Mesendoderm (in vitro differentiated cells): ENCODE data around the gene SMCO3.

Source experiments
- DNase-seq: peaks from one replicate; pipeline ENCODE4 v3.0.0; 2013
- H2AK5ac ChIP-seq: 2 replicates; pipeline ENCODE4 v1.6.1; 2013; ENCODE audit warnings: low read length, inconsistent platforms
- H2BK120ac ChIP-seq: 2 replicates; pipeline ENCODE4 v1.6.1; 2013; ENCODE audit warnings: low read depth, mild to moderate bottlenecking, low read length, moderate library complexity, mixed read lengths
- H2BK15ac ChIP-seq: replicated peaks from 2 replicates; pipeline ENCODE4 v1.6.1; 2013; ENCODE audit warnings: low read depth, mild to moderate bottlenecking, moderate library complexity
- H2BK5ac ChIP-seq: 2 replicates; pipeline ENCODE4 v1.6.1; 2013; ENCODE audit warnings: low read length, inconsistent platforms
- H3K18ac ChIP-seq: 2 replicates; pipeline ENCODE4 v1.6.1; 2013; ENCODE audit warnings: mild to moderate bottlenecking, low read length, mixed read lengths
- H3K23ac ChIP-seq: one replicate; pipeline ENCODE4 v1.6.1; 2013; ENCODE audit warnings: low read length
- H3K27ac ChIP-seq: 2 replicates; pipeline ENCODE4 v1.5.1; 2013; ENCODE audit warnings: low read depth, mild to moderate bottlenecking, inconsistent platforms, low read length, moderate library complexity
- H3K27me3 ChIP-seq: 2 replicates; pipeline ENCODE4 v1.6.1; 2013; ENCODE audit warnings: low read length, control low read depth, mild to moderate bottlenecking, inconsistent platforms; ENCODE audit not compliant: insufficient read depth, poor library complexity
- H3K36me3 ChIP-seq: 2 replicates; pipeline ENCODE4 v1.6.1; 2013; ENCODE audit warnings: low read length, inconsistent platforms; ENCODE audit not compliant: control insufficient read depth, insufficient read depth
- H3K4ac ChIP-seq: one replicate; pipeline ENCODE4 v1.6.1; 2013; ENCODE audit warnings: low read depth, mild to moderate bottlenecking, low read length, moderate library complexity
- H3K4me1 ChIP-seq: 2 replicates; pipeline ENCODE4 v1.6.1; 2013; ENCODE audit warnings: low read depth, low read length, inconsistent platforms; ENCODE audit not compliant: control insufficient read depth
- H3K4me2 ChIP-seq: 2 replicates; pipeline ENCODE4 v1.6.1; 2013; ENCODE audit warnings: low read length
- H3K4me3 ChIP-seq: 2 replicates; pipeline ENCODE4 v1.5.1; 2013; ENCODE audit warnings: mild to moderate bottlenecking, low read length
- H3K56ac ChIP-seq: one replicate; pipeline ENCODE4 v1.6.1; 2013; ENCODE audit warnings: low read length
- H3K79me1 ChIP-seq: 2 replicates; pipeline ENCODE4 v1.6.1; 2013; ENCODE audit warnings: low read length, inconsistent platforms
- H3K79me2 ChIP-seq: 2 replicates; pipeline ENCODE4 v1.6.1; 2013; ENCODE audit warnings: mild to moderate bottlenecking, low read length; ENCODE audit not compliant: control insufficient read depth, insufficient read depth
- H3K9ac ChIP-seq: 2 replicates; pipeline ENCODE4 v1.6.1; 2013; ENCODE audit warnings: low read length, inconsistent platforms
- H4K5ac ChIP-seq: one replicate; pipeline ENCODE4 v1.6.1; 2013; ENCODE audit warnings: low read length
- H4K8ac ChIP-seq: one replicate; pipeline ENCODE4 v1.6.1; 2013; ENCODE audit warnings: low read depth, mild to moderate bottlenecking, control low read depth, low read length, moderate library complexity
- WGBS: extraction: QIAGEN DNeasy Blood & Tissue Kit; methylation state at CpG from one replicate; pipeline ENCODE4 v1.1.7; 2013; ENCODE audit warnings: low lambda C conversion rate, missing lambda C conversion rate; ENCODE audit not compliant: insufficient coverage; ENCODE audit errors: extremely low coverage; 5-methylcytosine and 5-hydroxymethylcytosine counted together

Gene SMCO3

DNA sequence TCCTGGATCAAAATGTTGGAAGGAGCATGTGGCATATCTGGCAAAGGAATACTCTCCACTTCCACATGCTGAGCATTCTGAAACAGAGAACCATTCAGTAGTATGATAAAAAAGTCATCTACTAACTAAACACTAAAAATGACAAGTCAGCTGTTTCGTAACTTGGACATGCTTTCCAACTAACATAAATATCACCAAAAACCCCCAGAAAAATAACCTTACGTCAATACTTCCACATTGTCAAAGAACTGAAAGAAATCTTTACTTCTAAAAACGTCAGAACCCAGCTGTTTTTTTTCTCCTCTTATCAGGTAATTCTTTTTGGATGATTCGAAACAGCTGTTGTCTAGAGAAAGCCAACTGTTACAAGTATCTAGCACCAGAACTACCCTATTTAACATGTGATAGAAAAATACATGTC lies 18.9 kb downstream of the SMCO3 start:
- Histone ChIP-seq H3K23ac (no peak overlapping the region), H3K27ac (no peak overlapping the region), H2BK5ac (no peak overlapping the region), H3K79me1 (peaks cover 2% of the 10 kb centered on the region), H4K5ac (no peak overlapping the region), H3K36me3 (peaks cover 7% of the 10 kb centered on the region), H3K79me2 (peaks cover 6% of the 10 kb centered on the region), H3K4ac (no peak overlapping the region), H2AK5ac (no peak overlapping the region), H3K4me1 (no peaks in the 10 kb centered on the region), H3K56ac (no peak overlapping the region), H3K4me3 (no peak overlapping the region), H2BK120ac (no peak overlapping the region), H3K9ac (no peak overlapping the region), H4K8ac (no peak overlapping the region), H3K18ac (no peak overlapping the region), H3K4me2 (no peak overlapping the region), H2BK15ac (no peak overlapping the region), H3K27me3 (no peaks in the 10 kb centered on the region)
- DNase-seq: no peak
- WGBS: 100% methylated on average over 1 of the region's 4 CpGs

DNA sequence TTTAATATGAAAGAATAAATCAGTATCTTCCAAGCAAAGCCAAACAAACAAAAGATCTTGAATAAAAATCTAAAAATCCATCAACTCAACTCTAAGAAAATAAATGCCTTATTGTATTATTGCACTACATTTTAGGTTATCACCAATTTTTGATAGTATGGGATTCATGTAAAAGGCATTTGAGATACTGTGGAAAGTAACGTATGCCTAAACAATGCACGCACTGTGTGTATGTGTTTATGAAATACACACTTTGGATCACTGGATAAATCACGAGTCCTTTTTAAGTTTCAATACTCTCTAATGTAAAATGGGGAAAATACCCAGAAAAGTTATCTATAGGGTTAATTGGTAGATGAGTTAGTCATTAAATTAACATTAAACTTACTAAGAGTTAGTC lies 28.4 kb downstream of the SMCO3 start:
- Histone ChIP-seq H4K8ac (no peak overlapping the region), H4K5ac (no peak overlapping the region), H3K4me2 (no peak overlapping the region), H3K79me1 (no peaks in the 10 kb centered on the region), H2BK5ac (no peak overlapping the region), H3K27ac (no peak overlapping the region), H3K56ac (no peak overlapping the region), H3K4me1 (no peaks in the 10 kb centered on the region), H3K18ac (no peak overlapping the region), H3K4me3 (no peak overlapping the region), H3K4ac (no peak overlapping the region), H3K79me2 (no peaks in the 10 kb centered on the region), H3K23ac (no peak overlapping the region), H3K36me3 (peaks cover 3% of the 10 kb centered on the region), H2BK120ac (no peak overlapping the region), H2AK5ac (no peak overlapping the region), H3K9ac (no peak overlapping the region), H3K27me3 (no peaks in the 10 kb centered on the region), H2BK15ac (no peak overlapping the region)
- no CpG with 5 or more reads among the region's 3 CpGs for WGBS
- no peak for DNase-seq

DNA sequence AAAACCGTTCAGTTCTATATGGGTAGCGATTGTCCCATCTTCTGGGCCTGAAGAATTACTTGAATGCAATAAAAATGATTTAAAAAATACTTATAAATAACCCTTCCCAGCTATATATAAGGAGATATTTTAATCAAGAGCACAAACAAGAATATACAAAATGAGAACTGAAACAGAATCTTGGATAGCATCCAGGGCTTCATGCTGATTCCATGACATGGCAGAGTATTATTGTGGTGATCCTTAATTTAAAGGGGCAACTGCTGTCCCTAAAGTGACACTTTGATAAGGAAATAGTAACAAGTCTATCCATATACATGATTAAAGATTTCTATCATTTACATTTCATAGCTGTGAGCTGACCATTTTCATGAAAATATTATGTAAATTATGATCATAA lies 29.5 kb downstream of the SMCO3 start:
- H4K5ac ChIP-seq: no peak overlapping the region
- H4K8ac ChIP-seq: no peak overlapping the region
- no peak overlapping the region for H2BK15ac ChIP-seq
- no peak overlapping the region for H3K18ac ChIP-seq
- H3K4me3 ChIP-seq: no peak overlapping the region
- no peak overlapping the region for H3K23ac ChIP-seq
- no peak overlapping the region for H3K27ac ChIP-seq
- H3K56ac ChIP-seq: no peak overlapping the region
- no peak overlapping the region for H3K9ac ChIP-seq
- no peak overlapping the region for H2AK5ac ChIP-seq
- H3K79me2 ChIP-seq: no peaks in the 10 kb centered on the region
- no peaks in the 10 kb centered on the region for H3K79me1 ChIP-seq
- no peak overlapping the region for H2BK120ac ChIP-seq
- H2BK5ac ChIP-seq: no peak overlapping the region
- no CpG with 5 or more reads among the region's 2 CpGs for WGBS
- no peaks in the 10 kb centered on the region for H3K27me3 ChIP-seq
- no peak for DNase-seq
- no peaks in the 10 kb centered on the region for H3K36me3 ChIP-seq
- no peaks in the 10 kb centered on the region for H3K4me1 ChIP-seq
- H3K4me2 ChIP-seq: no peak overlapping the region
- no peak overlapping the region for H3K4ac ChIP-seq

DNA sequence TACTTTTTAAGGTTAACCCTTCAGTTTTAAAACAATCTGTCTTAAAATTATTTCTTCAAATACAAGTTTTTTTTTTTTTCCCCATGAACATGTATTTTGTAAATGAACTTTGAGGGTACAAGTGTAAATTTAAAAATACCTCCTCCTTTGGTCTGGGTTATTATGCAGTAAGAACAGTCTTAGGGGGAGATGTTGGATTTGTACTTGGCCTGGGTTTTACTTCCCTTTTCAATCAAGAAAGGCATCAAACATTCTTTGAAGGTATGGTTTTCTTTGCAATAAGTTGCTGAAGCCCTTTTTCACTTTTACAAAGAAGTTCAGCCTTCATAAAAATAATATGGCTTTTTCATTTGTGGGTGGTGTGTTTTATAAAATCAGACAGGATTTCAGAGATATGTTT lies 31.2 kb downstream of the SMCO3 start:
- no peaks in the 10 kb centered on the region for H3K79me1 ChIP-seq
- H3K79me2 ChIP-seq: no peaks in the 10 kb centered on the region
- no peak overlapping the region for H2BK5ac ChIP-seq
- no peak overlapping the region for H2BK15ac ChIP-seq
- no peak overlapping the region for H3K27ac ChIP-seq
- no peak for DNase-seq
- H2AK5ac ChIP-seq: no peak overlapping the region
- no peaks in the 10 kb centered on the region for H3K27me3 ChIP-seq
- no peak overlapping the region for H3K4ac ChIP-seq
- no peak overlapping the region for H3K18ac ChIP-seq
- no peaks in the 10 kb centered on the region for H3K36me3 ChIP-seq
- H4K8ac ChIP-seq: no peak overlapping the region
- no peak overlapping the region for H3K4me2 ChIP-seq
- H3K23ac ChIP-seq: no peak overlapping the region
- H2BK120ac ChIP-seq: no peak overlapping the region
- no peaks in the 10 kb centered on the region for H3K4me1 ChIP-seq
- H3K9ac ChIP-seq: no peak overlapping the region
- H3K4me3 ChIP-seq: no peak overlapping the region
- no peak overlapping the region for H4K5ac ChIP-seq
- no peak overlapping the region for H3K56ac ChIP-seq

DNA sequence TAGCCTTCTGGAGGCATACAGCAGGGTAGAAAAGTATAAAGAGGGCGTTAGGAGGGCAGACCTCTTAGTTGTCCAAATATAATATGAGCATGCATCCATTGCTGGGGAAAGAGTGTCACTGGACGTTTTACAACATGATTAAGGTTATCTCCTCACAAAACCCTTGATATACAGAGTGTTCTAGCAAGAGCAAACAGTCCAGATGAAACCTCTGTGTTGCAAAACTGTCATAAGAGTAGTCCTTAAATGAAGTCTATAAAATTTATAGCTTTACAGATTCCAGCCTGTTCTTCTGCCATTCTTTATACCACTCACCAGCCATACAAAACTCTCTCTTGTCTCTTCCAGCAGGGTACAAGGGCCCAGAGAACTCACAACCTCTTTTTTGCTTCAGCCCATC lies 32.4 kb downstream of the SMCO3 start:
- H3K4me3 ChIP-seq: no peak overlapping the region
- no peak overlapping the region for H3K9ac ChIP-seq
- no peak for DNase-seq
- no CpG with 5 or more reads among the region's 2 CpGs for WGBS
- H3K79me2 ChIP-seq: no peaks in the 10 kb centered on the region
- H2AK5ac ChIP-seq: no peak overlapping the region
- H3K4me2 ChIP-seq: no peak overlapping the region
- H2BK120ac ChIP-seq: no peak overlapping the region
- no peak overlapping the region for H4K8ac ChIP-seq
- H3K36me3 ChIP-seq: no peaks in the 10 kb centered on the region
- no peak overlapping the region for H3K23ac ChIP-seq
- H3K4ac ChIP-seq: no peak overlapping the region
- no peak overlapping the region for H3K27ac ChIP-seq
- no peaks in the 10 kb centered on the region for H3K79me1 ChIP-seq
- H3K4me1 ChIP-seq: no peaks in the 10 kb centered on the region
- H2BK15ac ChIP-seq: no peak overlapping the region
- no peak overlapping the region for H3K56ac ChIP-seq
- H2BK5ac ChIP-seq: no peak overlapping the region
- H3K18ac ChIP-seq: no peak overlapping the region
- H4K5ac ChIP-seq: no peak overlapping the region
- H3K27me3 ChIP-seq: no peaks in the 10 kb centered on the region

DNA sequence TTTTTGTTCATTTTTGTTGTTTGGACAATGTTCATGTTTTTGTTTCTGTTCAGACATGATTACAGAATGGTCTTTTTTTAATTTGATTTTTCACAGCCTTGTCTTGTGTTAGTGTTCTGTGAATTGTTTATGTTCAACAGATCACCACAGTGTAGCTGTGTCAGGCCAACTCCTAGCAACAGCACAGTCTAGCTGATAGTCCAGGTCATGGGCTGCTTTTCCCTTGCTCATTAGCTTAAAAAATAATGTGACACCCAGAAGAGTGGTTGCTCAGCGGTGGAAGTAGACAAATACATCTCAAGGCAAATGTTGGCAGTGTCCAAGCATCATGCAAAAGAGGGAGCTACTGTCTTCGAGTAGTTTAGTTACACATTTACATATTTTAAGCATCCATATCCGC lies 33.1 kb downstream of the SMCO3 start:
- no peak overlapping the region for H2BK15ac ChIP-seq
- no CpG with 5 or more reads among the region's 3 CpGs for WGBS

More for the DNA sequence above, 33.1 kb downstream of the SMCO3 start:
- H3K4ac ChIP-seq: no peak overlapping the region
- no peak overlapping the region for H3K23ac ChIP-seq
- H3K27ac ChIP-seq: no peak overlapping the region
- no peak overlapping the region for H3K4me3 ChIP-seq
- no peak overlapping the region for H2BK120ac ChIP-seq
- no peaks in the 10 kb centered on the region for H3K27me3 ChIP-seq
- H3K4me2 ChIP-seq: no peak overlapping the region
- H4K8ac ChIP-seq: no peak overlapping the region
- H3K79me1 ChIP-seq: no peaks in the 10 kb centered on the region
- no peak overlapping the region for H2BK5ac ChIP-seq
- H3K79me2 ChIP-seq: no peaks in the 10 kb centered on the region
- H3K4me1 ChIP-seq: no peaks in the 10 kb centered on the region
- H3K56ac ChIP-seq: no peak overlapping the region
- no peaks in the 10 kb centered on the region for H3K36me3 ChIP-seq
- no peak for DNase-seq
- H3K18ac ChIP-seq: no peak overlapping the region
- H2AK5ac ChIP-seq: no peak overlapping the region
- no peak overlapping the region for H4K5ac ChIP-seq
- no peak overlapping the region for H3K9ac ChIP-seq
